Hepatic stellate cell (primary cell): ENCODE results near the gene PTPRN2.

Experiments
- DNase-seq: peaks from one replicate; pipeline ENCODE4 v3.0.0; 2011; ENCODE audit warnings: low spot score

Gene PTPRN2

GRCh38 chr7:158029509-158029908, 558.1 kb downstream of the PTPRN2 start:
- DNase-seq: no peak

DNA sequence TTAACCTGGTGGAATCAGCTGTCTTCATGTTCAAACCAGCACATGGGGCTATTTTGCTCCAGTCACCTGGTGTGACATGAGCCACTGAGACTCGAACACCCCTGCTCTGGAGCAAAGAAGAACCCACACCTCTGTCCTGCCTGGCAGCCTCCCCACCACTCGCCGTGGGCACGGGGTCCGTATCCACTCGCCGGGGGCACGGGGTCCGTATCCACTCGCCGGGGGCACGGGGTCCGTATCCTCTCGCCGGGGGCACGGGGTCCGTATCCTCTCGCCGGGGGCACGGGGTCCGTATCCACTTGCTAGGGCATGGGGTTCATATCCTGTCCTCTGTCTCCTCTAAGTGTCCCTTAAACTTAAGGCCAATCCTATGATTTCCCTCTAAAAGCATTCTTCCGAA, 558.7 kb downstream of the PTPRN2 start:
- DNase-seq: no peak

DNA sequence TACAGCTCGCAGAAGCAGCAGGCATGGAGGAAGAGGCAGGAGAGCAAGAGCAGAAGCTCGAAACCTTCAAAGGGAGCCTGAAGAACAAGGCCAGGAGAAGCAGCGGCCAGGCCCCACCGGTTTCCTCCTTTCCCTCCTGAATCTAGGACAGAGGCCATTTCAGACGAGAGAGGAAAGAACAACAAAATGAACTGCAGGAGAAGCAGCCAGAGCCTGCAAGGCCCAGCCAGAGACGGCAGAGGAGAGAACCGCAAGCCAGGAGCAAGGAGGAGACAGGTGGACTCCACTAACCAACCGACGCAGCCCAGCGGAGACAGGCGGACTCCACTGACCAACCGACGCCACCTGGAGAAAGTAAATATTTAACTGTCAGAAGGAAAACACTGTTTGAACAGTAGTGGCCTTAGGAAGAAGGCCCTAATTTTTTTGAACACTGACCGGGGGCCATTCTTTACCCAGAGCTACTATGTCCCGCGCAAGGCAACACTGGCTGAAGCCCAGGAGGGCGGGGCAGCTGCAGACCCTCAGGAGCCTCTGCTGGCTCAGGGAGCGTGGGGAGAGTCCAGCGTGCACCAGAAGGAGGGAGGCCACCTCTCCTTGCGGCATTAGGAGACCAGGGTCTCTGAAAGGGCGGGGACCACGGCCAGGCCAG, 559.2 kb downstream of the PTPRN2 start:
- DNase-seq: no peak

DNA sequence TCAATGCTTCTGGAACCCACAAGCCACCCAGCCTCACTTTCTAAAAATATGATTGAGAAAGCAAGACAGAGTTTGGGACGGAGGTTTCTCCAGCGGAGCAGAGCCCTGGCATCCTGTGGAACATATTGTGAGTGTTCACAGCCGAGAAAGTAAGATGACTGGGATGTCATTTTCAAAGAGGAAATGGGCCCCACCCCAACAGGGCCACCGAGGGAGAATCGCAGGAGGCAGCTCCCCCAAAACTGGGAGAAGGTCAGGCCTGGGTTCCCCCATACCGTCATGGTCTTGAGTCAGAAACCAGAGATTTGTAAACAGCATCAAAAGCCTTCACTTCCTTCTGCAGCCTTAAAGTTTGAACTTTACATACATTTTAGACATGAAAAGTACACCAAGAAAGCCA, 560.0 kb downstream of the PTPRN2 start:
- no peak for DNase-seq

GRCh38 chr7:158026636-158027265, 560.9 kb downstream of the PTPRN2 start:
- DNase-seq: no peak

- no peak for DNase-seq
Measured at GRCh38 chr7:158025686-158026600, 561.7 kb downstream of the PTPRN2 start.

DNA sequence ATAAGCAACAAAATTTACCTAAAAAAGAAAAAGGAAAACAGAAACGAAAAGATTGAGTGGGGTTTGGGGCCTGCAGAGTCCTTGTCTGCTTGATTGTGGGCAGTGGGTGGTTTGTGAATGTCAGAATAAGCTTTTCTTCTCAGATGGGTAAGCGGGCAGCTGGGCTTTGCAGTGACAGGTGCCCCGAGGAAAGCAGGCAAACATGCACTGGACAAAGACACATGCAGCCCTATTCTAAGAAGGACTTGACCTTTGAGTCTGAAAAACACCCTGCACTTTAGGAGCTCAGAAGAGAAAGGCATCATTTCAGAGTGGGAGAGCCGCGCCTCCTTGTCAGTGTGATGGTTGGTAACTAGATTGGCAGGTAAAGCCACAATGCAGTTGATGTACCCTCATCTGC, 562.7 kb downstream of the PTPRN2 start:
- DNase-seq: no peak

- no peak for DNase-seq
Measured at GRCh38 chr7:158024351-158024715, 563.3 kb downstream of the PTPRN2 start.

DNA sequence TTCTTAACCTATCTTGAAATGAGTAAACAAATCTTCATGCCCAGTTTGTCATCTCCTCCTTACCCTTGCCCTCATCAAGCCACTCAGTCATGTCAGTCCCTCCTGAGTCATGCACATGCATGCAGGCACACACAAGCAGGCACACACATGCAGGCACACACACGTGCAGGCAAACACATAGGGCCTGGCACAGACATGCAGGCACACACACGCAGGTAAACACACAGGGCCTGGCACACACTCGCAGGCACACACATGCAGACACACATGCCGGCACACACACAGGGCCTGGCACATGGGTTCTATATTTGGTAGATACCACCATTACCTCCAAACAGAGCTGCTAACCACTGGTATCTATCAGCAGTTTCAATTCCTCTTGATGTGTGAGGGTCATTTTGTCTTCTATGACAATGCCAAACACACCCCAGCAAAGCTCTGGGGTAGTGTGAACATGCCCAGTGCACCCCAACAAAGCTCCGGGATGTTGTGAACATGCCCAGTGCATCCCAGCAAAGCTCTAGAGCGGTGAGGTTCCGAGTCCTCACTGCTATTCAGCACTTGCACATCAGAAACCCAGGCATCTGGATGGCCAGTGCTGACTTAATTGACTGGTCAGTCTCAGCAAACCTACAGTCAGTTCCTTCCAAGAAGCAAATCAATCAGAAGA, 563.8 kb downstream of the PTPRN2 start:
- DNase-seq: no peak

DNA sequence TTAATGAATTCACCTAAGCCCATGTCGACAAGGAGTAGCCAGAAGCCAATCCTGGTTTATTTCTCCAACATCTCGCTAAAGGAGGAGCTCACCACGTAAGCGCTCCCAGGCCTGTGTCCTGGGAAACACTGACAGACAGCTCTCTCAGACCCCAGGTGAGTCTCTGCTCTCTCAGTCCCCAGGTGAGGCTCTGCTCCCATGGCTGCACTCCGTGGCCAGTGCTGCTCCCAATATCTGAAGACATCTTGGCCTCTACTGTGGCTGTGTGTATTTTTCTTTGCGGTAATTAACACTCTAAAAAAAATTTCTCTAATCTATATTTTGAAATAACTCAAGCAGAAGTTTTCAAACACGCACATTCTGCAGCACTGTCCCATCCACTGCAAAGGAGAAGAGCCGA, 564.5 kb downstream of the PTPRN2 start:
- DNase-seq: no peak

DNA sequence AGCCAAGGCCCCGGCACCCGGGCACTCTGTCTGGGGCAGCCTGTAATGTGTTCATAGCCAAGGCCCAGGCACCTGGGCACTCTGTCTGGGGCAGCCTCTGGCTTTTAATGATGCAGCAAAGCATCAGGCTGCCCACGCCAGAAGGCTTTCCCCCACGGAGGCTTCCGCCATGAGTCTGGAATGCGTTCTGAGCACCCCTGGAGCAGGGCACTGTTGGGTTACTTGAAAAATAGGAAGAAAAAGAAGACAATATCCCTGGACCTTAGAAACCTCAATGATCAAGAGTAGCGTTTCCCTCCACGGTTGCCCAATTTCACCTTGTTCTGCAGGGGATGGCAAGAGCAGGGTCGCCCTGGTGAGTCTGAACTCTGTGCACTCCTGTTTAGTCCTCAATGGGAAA, 565.0 kb downstream of the PTPRN2 start:
- no peak for DNase-seq

- DNase-seq: no peak
Measured at GRCh38 chr7:158021836-158022235, 565.8 kb downstream of the PTPRN2 start.

DNA sequence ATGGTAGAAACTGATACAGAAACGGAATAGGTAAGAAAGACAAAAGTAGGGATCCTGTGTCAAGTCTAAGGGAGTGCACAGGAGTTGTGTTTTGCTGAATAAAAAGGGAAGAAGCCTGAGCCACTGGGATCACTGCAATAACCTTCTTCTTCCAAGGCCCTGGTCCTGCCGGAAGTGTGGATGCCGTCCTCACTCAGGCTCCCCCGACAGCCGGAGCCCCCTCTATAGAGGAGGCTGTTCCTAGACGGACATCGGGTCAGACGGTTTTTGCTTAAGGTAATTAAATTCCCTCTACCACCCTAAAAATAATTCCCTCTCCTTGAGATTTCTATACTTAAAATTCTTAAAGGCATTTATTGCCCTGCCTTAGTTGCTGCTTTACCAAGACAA, 566.9 kb downstream of the PTPRN2 start:
- no peak for DNase-seq

DNA sequence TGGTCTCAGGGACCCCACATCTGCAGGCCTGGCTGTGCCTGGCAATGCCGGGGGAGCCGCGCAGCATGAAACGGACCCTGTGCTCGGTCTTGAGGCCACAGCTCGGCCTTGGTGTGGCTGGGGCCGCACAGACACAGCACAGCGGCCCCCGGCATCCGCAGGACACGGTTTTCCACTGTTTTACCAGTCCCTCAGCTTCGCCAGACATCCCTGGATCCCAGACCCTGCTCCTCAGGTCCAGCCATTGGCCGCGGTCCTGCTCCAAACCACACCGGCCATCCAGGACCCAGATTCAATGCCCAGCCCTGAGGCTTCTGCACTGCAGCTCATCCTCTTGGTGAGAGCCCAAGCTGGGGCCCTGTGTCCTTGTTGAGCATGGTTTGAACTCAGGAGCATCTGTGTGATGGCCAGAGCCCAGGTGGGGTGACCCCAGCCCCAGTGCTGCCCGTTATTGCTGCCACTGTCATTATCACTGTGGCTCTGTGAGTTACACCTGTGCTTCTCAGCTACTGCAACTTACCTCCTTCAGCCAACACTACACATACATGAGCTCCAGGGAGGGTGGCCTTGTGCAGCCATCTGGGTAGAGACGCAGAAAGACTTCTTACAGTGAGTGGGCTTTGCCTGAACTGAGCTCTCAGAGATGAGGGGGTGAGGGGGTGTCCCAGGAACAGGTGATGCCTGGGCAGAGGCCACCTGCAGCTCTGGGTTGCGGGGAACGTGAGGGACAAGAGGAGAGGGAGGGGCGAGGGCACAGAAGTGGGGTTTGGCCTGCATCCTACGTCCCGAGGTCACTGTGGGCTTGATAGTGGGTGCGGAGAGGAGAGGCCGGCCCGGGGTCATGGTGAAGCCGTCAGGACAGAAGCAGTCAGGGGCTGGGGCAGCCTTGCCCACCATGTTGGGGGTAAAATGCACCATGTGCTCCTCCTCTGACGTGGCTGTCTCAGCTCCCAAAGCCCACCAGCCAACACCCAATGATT, 567.6 kb downstream of the PTPRN2 start:
- no peak for DNase-seq

DNA sequence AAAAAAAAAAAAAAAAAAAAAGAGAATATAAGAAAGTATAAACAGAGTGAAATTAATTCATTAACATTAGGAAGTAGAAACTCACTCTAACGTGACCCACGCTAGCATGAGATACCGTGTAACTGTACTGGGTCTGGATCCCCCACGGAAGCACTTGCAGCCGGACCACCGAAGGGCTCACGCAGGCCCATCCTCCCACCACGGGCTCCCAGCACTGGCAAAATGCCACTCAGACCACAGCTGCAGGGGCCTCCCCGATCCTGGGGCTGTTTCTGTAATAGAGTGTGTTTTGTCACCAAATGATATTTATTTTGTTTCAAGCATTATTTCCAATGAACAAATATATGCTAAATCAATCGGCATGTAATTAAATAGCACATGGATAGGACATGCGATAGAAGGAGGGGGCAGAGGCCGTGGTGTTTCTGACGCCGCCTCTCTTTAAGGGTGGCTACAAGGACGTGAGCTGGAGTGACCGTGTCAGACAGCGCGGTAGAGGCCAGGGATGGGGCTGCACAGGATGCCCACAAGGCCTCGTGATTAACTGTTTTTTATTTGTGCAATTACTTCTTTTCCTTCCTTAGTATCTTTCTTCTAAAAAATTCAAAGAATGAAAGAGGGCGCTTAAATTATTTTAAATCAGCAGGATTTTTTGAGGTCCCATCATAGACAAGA, 568.5 kb downstream of the PTPRN2 start:
- DNase-seq: no peak

DNA sequence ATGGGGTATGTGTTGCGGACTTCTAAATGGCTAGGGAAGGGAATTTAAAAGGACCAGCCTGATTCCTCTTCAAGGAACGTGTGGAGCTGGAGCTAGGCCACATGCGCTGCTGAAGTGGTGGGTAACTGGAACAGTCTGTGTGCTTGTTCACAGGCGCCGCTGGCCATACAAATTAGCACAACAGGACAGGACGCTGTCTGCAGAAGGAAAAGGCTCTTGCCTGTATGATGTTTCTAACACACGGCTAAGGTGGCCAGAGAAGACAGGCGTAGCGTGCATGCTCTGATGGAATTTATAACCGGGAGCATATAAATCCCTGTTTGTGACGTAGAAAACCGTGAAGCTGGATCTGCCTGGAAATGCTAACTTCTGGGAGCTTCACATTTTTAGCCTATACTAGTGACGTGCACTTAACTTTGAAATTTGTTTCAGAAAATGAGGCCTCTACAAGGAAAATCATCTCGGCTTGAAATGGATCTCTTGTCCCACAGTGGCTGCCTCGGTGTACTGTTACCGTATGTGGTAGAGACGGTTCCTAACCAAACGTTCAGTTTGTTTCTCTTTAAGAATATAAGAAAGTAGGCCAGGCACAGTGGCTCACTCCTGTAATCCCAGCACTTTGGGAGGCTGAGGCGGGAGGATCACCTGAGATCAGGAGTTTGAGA, 569.4 kb downstream of the PTPRN2 start:
- no peak for DNase-seq

GRCh38 chr7:158017111-158018097, 570.2 kb downstream of the PTPRN2 start:
- no peak for DNase-seq

DNA sequence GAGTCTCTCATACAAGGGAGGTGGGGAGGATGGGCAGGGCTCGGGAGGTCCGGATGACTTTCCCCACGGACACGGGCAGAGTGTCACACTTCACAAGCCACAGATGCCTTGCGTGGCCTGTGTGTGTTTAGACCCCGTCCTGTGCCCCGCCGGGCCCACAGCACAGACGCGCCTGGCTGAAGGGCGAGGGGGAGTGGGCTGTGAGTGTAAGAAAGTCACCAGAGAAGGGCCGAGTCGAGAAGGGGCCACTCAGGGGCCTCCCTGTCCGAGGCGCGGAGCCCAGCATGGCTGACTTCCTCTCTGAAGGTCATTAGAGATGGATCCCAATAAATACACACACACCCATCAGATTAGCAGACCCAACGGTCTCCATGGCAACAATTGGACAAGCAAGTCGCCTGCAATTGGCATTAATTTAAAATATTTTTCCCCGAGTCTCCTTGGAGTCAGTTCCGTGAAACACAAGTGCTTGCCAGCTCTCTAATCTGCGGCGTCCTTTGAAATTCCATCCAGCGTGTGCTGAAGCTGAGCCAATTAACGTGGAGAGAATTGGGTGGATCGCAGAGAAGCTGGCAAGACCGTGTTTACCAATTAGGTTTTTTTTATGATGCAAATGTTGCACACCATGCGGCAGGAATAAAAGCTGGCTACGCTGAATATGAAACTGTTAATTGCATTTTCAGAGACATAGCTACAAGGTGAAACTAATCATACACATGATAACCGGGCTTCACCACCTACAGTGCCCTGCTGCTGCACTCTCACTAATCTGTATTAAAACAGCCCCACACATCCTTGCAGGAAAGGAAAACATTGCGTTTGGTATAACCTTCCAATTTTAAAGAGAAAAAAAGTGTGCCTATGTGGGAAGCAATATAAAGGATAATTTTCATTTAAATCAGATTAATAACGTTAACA, 571.2 kb downstream of the PTPRN2 start:
- no peak for DNase-seq
